Body of pancreas (tissue), 4 donors: ENCODE data around the gene PRKG1. TPM values are rescaled to one million over a fixed set of nuclear protein-coding genes. Genes with fewer than 3 reads are reported as not detected.

ENCODE experiments used
- ATAC-seq: fragments of 150-250 bp; one replicate; pipeline ENCODE4 v1.9.1; 2016
- DNase-seq, 4 donors: peaks; one replicate each; pipeline ENCODE4 v3.0.0-alpha.2; 2019
- H3K27ac ChIP-seq, 4 donors: fragments of 200-600 bp; sonication (generic); 1 replicate in 3 of 4; 2 replicates in 1 of 4; pipeline versions ENCODE4 v1.5.1 to v1.6.1; 2016 to 2019; ENCODE audit warnings: mild to moderate bottlenecking in 1 of 4, mixed read lengths in 1 of 4, moderate library complexity in 1 of 4
- H3K27me3 ChIP-seq, 2 donors: fragments of 200-600 bp; sonication (generic); one replicate each; pipeline ENCODE4 v1.6.0; 2016; ENCODE audit warnings: mild to moderate bottlenecking in 1 of 2
- H3K36me3 ChIP-seq, 2 donors: fragments of 200-600 bp; sonication (generic); replicated peaks in 1 of 2; 2 replicates each; pipeline ENCODE4 v1.5.1; 2016; ENCODE audit warnings: low read depth in 2 of 2; ENCODE audit not compliant: insufficient read depth in 1 of 2
- H3K4me1 ChIP-seq: fragments of 200-600 bp; sonication (generic); one replicate; pipeline ENCODE4 v1.6.0; 2016
- H3K4me3 ChIP-seq, 2 donors: fragments of 200-600 bp; sonication (generic); 1 replicate in 1 of 2; 2 replicates in 1 of 2; pipeline ENCODE4 v1.5.1; 2016 to 2019
- H3K9me3 ChIP-seq, 3 donors: fragments of 200-600 bp; sonication (generic); 1 replicate in 2 of 3; 2 replicates in 1 of 3; pipeline ENCODE4 v1.5.1; 2016
- CTCF ChIP-seq, 7 experiments: fragments of 450-650 bp in 4 of 7; fragments of 200-600 bp in 3 of 7; sonication (generic) in 3 of 7; IDR thresholded peaks; one replicate each; pipeline ENCODE4 v1.5.1; 2016 to 2019; ENCODE audit warnings: antibody characterized with exemption in 7 of 7
- POLR2A ChIP-seq, 3 donors: fragments of 450-650 bp; IDR thresholded peaks; one replicate each; pipeline ENCODE4 v1.6.1; 2016; ENCODE audit warnings: antibody characterized with exemption in 3 of 3, mild to moderate bottlenecking in 2 of 3
- WGBS, 2 donors: methylation state at CpG; one replicate each; pipeline ENCODE4 v1.1.5; 2017; 5-methylcytosine and 5-hydroxymethylcytosine counted together
- intact Hi-C: fragments of 100-400 bp; cut with DNase I; formaldehyde crosslinking; loops from one replicate; pipeline ENCODE4 v1.15.1; 2023
- total RNA-seq, 2 donors: library from RNA; depleted of rRNA; stranded (reverse); fragments of >200 nt; gene quantifications; one replicate each; pipeline ENCODE4 v1.1.0, GENCODE V29; 2016

The PRKG1 gene
- total RNA-seq, 2 donors from 2014 or later = 14.2 to 18.9 TPM

- TF ChIP-seq CTCF (IDR thresholded peaks at IDR 0.05) = no peak
- no peak for TF ChIP-seq POLR2A (IDR thresholded peaks at IDR 0.05)
- no peak for DNase-seq
Observed at GRCh38 chr10:51772387-51772786, 698.1 kb downstream of the PRKG1 start.

GRCh38 chr10:51773681-51774080 lies 699.4 kb downstream of the PRKG1 start:
- no peaks in the 10 kb centered on the region for H3K9me3 ChIP-seq
- peaks cover 9% of the 10 kb centered on the region for H3K4me1 ChIP-seq
- H3K27me3 ChIP-seq = no peaks in the 10 kb centered on the region
- H3K27ac ChIP-seq = no peak overlapping the region
- DNase-seq (no peak), ATAC-seq (no peak)
- no peak for TF ChIP-seq POLR2A (IDR thresholded peaks at IDR 0.05)
- TF ChIP-seq CTCF (IDR thresholded peaks at IDR 0.05) = no peak
- no peak overlapping the region for H3K4me3 ChIP-seq
- intact Hi-C loops = no loop called here
- no peaks in the 10 kb centered on the region for H3K36me3 ChIP-seq

More at GRCh38 chr10:51772387-51772786, 698.1 kb downstream of the PRKG1 start:
- no peak for ATAC-seq
- Histone ChIP-seq H3K27me3 (no peaks in the 10 kb centered on the region), H3K9me3 (no peaks in the 10 kb centered on the region), H3K4me1 (peaks cover 9% of the 10 kb centered on the region), H3K27ac (no peak overlapping the region), H3K4me3 (no peak overlapping the region), H3K36me3 (no peaks in the 10 kb centered on the region)
- intact Hi-C loops = no loop called here
- 83 to 84% methylated on average over 2 of the region's 2 CpGs for WGBS, 2 donors

- H3K36me3 ChIP-seq = no peaks in the 10 kb centered on the region
- no peaks in the 10 kb centered on the region for H3K9me3 ChIP-seq
- DNase-seq (no peak), ATAC-seq (no peak)
- no peak overlapping the region for H3K27ac ChIP-seq
- H3K4me3 ChIP-seq = no peak overlapping the region
- intact Hi-C loops = no loop called here
- no peaks in the 10 kb centered on the region for H3K27me3 ChIP-seq
- TF ChIP-seq CTCF (IDR thresholded peaks at IDR 0.05) (no peak), POLR2A (IDR thresholded peaks at IDR 0.05) (no peak)
- H3K4me1 ChIP-seq = no peaks in the 10 kb centered on the region
- WGBS, 2 donors = 76 to 97% methylated on average over 2 of the region's 2 CpGs
Observed at GRCh38 chr10:51783941-51784340, 709.7 kb downstream of the PRKG1 start.

- Histone ChIP-seq H3K27me3 (no peaks in the 10 kb centered on the region), H3K27ac (no peak overlapping the region), H3K9me3 (no peaks in the 10 kb centered on the region), H3K4me3 (no peak overlapping the region), H3K4me1 (no peaks in the 10 kb centered on the region), H3K36me3 (no peaks in the 10 kb centered on the region)
- TF ChIP-seq CTCF (IDR thresholded peaks at IDR 0.05) = no peak
- no peak for TF ChIP-seq POLR2A (IDR thresholded peaks at IDR 0.05)
- DNase-seq = no peak
- 64 to 84% methylated on average over 4 of the region's 4 CpGs for WGBS, 2 donors
- no peak for ATAC-seq
- intact Hi-C loops = no loop called here
Observed at GRCh38 chr10:51786016-51786683, 711.9 kb downstream of the PRKG1 start.

GRCh38 chr10:51786684-51787035 lies 712.4 kb downstream of the PRKG1 start:
- TF ChIP-seq POLR2A (IDR thresholded peaks at IDR 0.05) (no peak), CTCF (IDR thresholded peaks at IDR 0.05) (no peak)
- Histone ChIP-seq H3K36me3 (no peaks in the 10 kb centered on the region), H3K4me3 (no peak overlapping the region), H3K4me1 (no peaks in the 10 kb centered on the region), H3K27me3 (no peaks in the 10 kb centered on the region), H3K9me3 (no peaks in the 10 kb centered on the region), H3K27ac (no peak overlapping the region)
- no peak for ATAC-seq
- DNase-seq = no peak
- WGBS, 2 donors = 86 to 89% methylated on average over 1 of the region's 1 CpG
- intact Hi-C loops = no loop called here
